H9 (cell line): ENCODE results near the gene MS4A6E. TPM values are rescaled to one million over a fixed set of nuclear protein-coding genes. Genes with fewer than 3 reads are reported as not detected.

Experiments
- DNase-seq: peaks from one replicate; pipeline ENCODE4 v3.0.0-alpha.2; 2017
- H2AFZ ChIP-seq: one replicate; pipeline ENCODE4 v1.6.1; 2013; ENCODE audit warnings: mild to moderate bottlenecking, low read length, control low read depth, moderate library complexity
- H2AK5ac ChIP-seq: 2 replicates; pipeline ENCODE4 v1.6.1; 2013; ENCODE audit warnings: low read length, control low read depth, mixed read lengths; ENCODE audit not compliant: insufficient read length
- H2BK120ac ChIP-seq: one replicate; pipeline ENCODE4 v1.6.1; 2013; ENCODE audit warnings: low read depth, mild to moderate bottlenecking, low read length, control low read depth, inconsistent platforms; ENCODE audit not compliant: poor library complexity, severe bottlenecking
- H2BK12ac ChIP-seq: 2 replicates; pipeline ENCODE4 v1.6.1; 2013; ENCODE audit warnings: low read length, control low read depth, mixed read lengths, low read depth; ENCODE audit not compliant: insufficient read length
- H2BK15ac ChIP-seq: 2 replicates; pipeline ENCODE4 v1.6.1; 2013; ENCODE audit warnings: low read depth, low read length, control low read depth
- H2BK20ac ChIP-seq: one replicate; pipeline ENCODE4 v1.6.1; 2013; ENCODE audit warnings: low read depth, mild to moderate bottlenecking, low read length, control low read depth, inconsistent platforms; ENCODE audit not compliant: poor library complexity, severe bottlenecking
- H2BK5ac ChIP-seq: 2 replicates; pipeline ENCODE4 v1.6.1; 2013; ENCODE audit warnings: low read length, control low read depth, mixed read lengths; ENCODE audit not compliant: insufficient read length
- H3K14ac ChIP-seq: 2 replicates; pipeline ENCODE4 v1.6.1; 2013; ENCODE audit warnings: low read length, control low read depth; ENCODE audit not compliant: insufficient read depth
- H3K18ac ChIP-seq: 2 replicates; pipeline ENCODE4 v1.6.1; 2013; ENCODE audit warnings: low read depth, mild to moderate bottlenecking, mixed read lengths, low read length, control low read depth; ENCODE audit not compliant: insufficient read length
- H3K23ac ChIP-seq: 2 replicates; pipeline ENCODE4 v1.6.1; 2013; ENCODE audit warnings: low read length, control low read depth, mixed read lengths, low read depth; ENCODE audit not compliant: insufficient read length
- H3K23me2 ChIP-seq: 2 replicates; pipeline ENCODE4 v1.6.1; 2013; ENCODE audit warnings: low read depth, mild to moderate bottlenecking, mixed read lengths, low read length, control low read depth; ENCODE audit not compliant: insufficient read length, poor library complexity, severe bottlenecking
- H3K27ac ChIP-seq: 2 replicates; pipeline ENCODE4 v1.5.1; 2013; ENCODE audit warnings: low read length, control low read depth, mixed read lengths, low read depth; ENCODE audit not compliant: insufficient read length
- H3K27me3 ChIP-seq: 2 replicates; pipeline ENCODE4 v1.6.1; 2013; ENCODE audit warnings: low read length, control low read depth, inconsistent platforms; ENCODE audit not compliant: insufficient read depth
- H3K4ac ChIP-seq: 2 replicates; pipeline ENCODE4 v1.6.1; 2013; ENCODE audit warnings: low read depth, mild to moderate bottlenecking, control low read depth, inconsistent platforms, low read length, moderate library complexity
- H3K4me1 ChIP-seq: 2 replicates; pipeline ENCODE4 v1.6.1; 2013; ENCODE audit warnings: low read length, control low read depth, inconsistent platforms; ENCODE audit not compliant: insufficient read depth
- H3K4me2 ChIP-seq: 2 replicates; pipeline ENCODE4 v1.6.1; 2013; ENCODE audit warnings: low read length, control low read depth, mixed read lengths; ENCODE audit not compliant: insufficient read length, insufficient read depth
- H3K56ac ChIP-seq: 2 replicates; pipeline ENCODE4 v1.6.1; 2013; ENCODE audit warnings: low read depth, mild to moderate bottlenecking, mixed read lengths, low read length, control low read depth; ENCODE audit not compliant: insufficient read length
- H3K79me1 ChIP-seq: 2 replicates; pipeline ENCODE4 v1.6.1; 2013; ENCODE audit warnings: low read depth, mild to moderate bottlenecking, moderate library complexity, low read length, control low read depth, inconsistent platforms; ENCODE audit not compliant: insufficient read depth, poor library complexity, severe bottlenecking
- H3K79me2 ChIP-seq: 2 replicates; pipeline ENCODE4 v1.6.1; 2013; ENCODE audit warnings: low read length, control low read depth, inconsistent platforms; ENCODE audit not compliant: insufficient read depth
- H3K9ac ChIP-seq: 2 replicates; pipeline ENCODE4 v1.6.1; 2013; ENCODE audit warnings: low read length, control low read depth, mixed read lengths; ENCODE audit not compliant: insufficient read length; ENCODE audit errors: extremely low read depth
- H3K9me3 ChIP-seq: one replicate; pipeline ENCODE4 v1.6.1; 2013; ENCODE audit warnings: low read depth, low read length, inconsistent platforms; ENCODE audit not compliant: control insufficient read depth
- H3T11ph ChIP-seq: one replicate; pipeline ENCODE4 v1.6.1; 2013; ENCODE audit warnings: mild to moderate bottlenecking, low read length, control low read depth, inconsistent platforms
- H4K20me1 ChIP-seq: one replicate; pipeline ENCODE4 v1.6.1; 2013; ENCODE audit not compliant: control insufficient read depth, insufficient read length, insufficient read depth
- H4K5ac ChIP-seq: 2 replicates; pipeline ENCODE4 v1.6.1; 2013; ENCODE audit warnings: low read depth, mild to moderate bottlenecking, mixed read lengths, low read length, control low read depth; ENCODE audit not compliant: insufficient read length
- H4K8ac ChIP-seq: replicated peaks from 2 replicates; pipeline ENCODE4 v1.6.1; 2013; ENCODE audit warnings: low read length, control low read depth, mixed read lengths, low read depth; ENCODE audit not compliant: insufficient read length
- H4K91ac ChIP-seq: 2 replicates; pipeline ENCODE4 v1.6.1; 2013; ENCODE audit warnings: low read depth, mild to moderate bottlenecking, moderate library complexity, mixed read lengths, low read length, control low read depth; ENCODE audit not compliant: insufficient read length
- H3K27ac Mint-ChIP-seq, 3 experiments: 2 replicates in 2 of 3; 3 replicates in 1 of 3; pipeline ENCODE4 v1.8.0; 2020 to 2021; ENCODE audit warnings: mixed read lengths in 3 of 3, mild to moderate bottlenecking in 1 of 3, moderate library complexity in 1 of 3
- H3K27me3 Mint-ChIP-seq: 2 replicates; pipeline ENCODE4 v1.8.0; 2021; ENCODE audit warnings: low read depth, mild to moderate bottlenecking, moderate library complexity, mixed read lengths
- H3K36me3 Mint-ChIP-seq, 3 experiments: 2 replicates in 2 of 3; 3 replicates in 1 of 3; pipeline ENCODE4 v1.8.0; 2020 to 2021; ENCODE audit warnings: low read depth in 3 of 3, mixed read lengths in 3 of 3; ENCODE audit not compliant: insufficient read depth in 1 of 3
- H3K4me1 Mint-ChIP-seq, 2 experiments: 2 replicates each; pipeline ENCODE4 v1.8.0; 2020; ENCODE audit warnings: mixed read lengths in 2 of 2
- H3K4me3 Mint-ChIP-seq, 2 experiments: 2 replicates in 1 of 2; 3 replicates in 1 of 2; pipeline ENCODE4 v1.8.0; 2020 to 2021; ENCODE audit warnings: mild to moderate bottlenecking in 2 of 2, mixed read lengths in 2 of 2, moderate library complexity in 1 of 2
- H3K9me3 Mint-ChIP-seq, 2 experiments: 2 replicates in 1 of 2; 3 replicates in 1 of 2; pipeline ENCODE4 v1.8.0; 2020; ENCODE audit warnings: mild to moderate bottlenecking in 2 of 2, mixed read lengths in 2 of 2, moderate library complexity in 1 of 2
- WGBS: extraction: QIAGEN DNeasy Blood & Tissue Kit; methylation state at CpG from one replicate; pipeline ENCODE4 v1.1.7; 2013; ENCODE audit warnings: missing lambda C conversion rate, low lambda C conversion rate, mixed read lengths; ENCODE audit not compliant: insufficient read length; ENCODE audit errors: extremely low coverage; 5-methylcytosine and 5-hydroxymethylcytosine counted together
- total RNA-seq: library from RNA; stranded (reverse); gene quantifications from 2 replicates; pipeline ENCODE4 v1.2.1, GENCODE V29; 2021
- TF ChIP-seq, protein P1 (sequence below): fragments of 200-600 bp; sonication (generic); conservative IDR thresholded peaks from 3 replicates; pipeline ENCODE4 v1.8.0; 2021; ENCODE audit warnings: antibody characterized with exemption, mild to moderate bottlenecking

Gene MS4A6E
- total RNA-seq, 1 experiment from 2014 or later = not detected

DNA sequence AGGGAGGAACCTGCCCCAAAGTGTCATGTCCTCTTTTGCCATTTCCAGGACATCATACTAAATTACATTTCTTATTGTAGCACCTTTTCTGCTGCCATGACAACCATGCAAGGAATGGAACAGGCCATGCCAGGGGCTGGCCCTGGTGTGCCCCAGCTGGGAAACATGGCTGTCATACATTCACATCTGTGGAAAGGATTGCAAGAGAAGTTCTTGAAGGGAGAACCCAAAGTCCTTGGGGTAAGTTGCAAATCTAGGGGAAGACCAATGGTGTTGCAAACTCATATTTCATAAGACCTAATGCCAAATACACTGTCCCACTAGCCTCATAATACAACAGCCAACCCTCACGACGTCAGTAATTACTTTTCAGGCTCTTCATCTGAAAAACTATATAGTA is 34.9 kb upstream of the MS4A6E start:
- Mint-ChIP-seq H3K27ac (no peak overlapping the region), H3K36me3 (peaks cover 5 to 17% (median 16%) of the 10 kb centered on the region in 3 experiments; a peak in 6 of 7 replicates), H3K27me3 (peaks cover 4% of the 10 kb centered on the region; the same call in 1 of the 2 replicates), H3K9me3 (peaks cover 29 to 30% of the 10 kb centered on the region in 2 experiments), H3K4me3 (no peak overlapping the region), H3K4me1 (no peaks in the 10 kb centered on the region)
- Histone ChIP-seq H2AFZ (no peak overlapping the region), H2BK120ac (no peak overlapping the region), H4K5ac (no peak overlapping the region), H3K9me3 (peaks cover 10% of the 10 kb centered on the region), H3T11ph (no peak overlapping the region), H2BK20ac (no peak overlapping the region), H3K27ac (no peak overlapping the region), H3K18ac (no peak overlapping the region), H4K91ac (no peak overlapping the region), H4K20me1 (no peaks in the 10 kb centered on the region), H3K9ac (no peak overlapping the region), H2BK15ac (no peak overlapping the region), H3K79me1 (no peaks in the 10 kb centered on the region), H3K4me1 (no peaks in the 10 kb centered on the region), H3K4ac (no peak overlapping the region), H3K4me2 (no peak overlapping the region), H3K23ac (no peak overlapping the region), H3K27me3 (no peaks in the 10 kb centered on the region), H2BK5ac (no peak overlapping the region), H3K56ac (no peak overlapping the region), H3K79me2 (no peaks in the 10 kb centered on the region), H2AK5ac (no peak overlapping the region), H3K23me2 (no peaks in the 10 kb centered on the region), H3K14ac (no peak overlapping the region), H2BK12ac (no peak overlapping the region), H4K8ac (no peak overlapping the region)
- no CpG with 5 or more reads among the region's 2 CpGs for WGBS
- TF ChIP-seq, protein P1, sequence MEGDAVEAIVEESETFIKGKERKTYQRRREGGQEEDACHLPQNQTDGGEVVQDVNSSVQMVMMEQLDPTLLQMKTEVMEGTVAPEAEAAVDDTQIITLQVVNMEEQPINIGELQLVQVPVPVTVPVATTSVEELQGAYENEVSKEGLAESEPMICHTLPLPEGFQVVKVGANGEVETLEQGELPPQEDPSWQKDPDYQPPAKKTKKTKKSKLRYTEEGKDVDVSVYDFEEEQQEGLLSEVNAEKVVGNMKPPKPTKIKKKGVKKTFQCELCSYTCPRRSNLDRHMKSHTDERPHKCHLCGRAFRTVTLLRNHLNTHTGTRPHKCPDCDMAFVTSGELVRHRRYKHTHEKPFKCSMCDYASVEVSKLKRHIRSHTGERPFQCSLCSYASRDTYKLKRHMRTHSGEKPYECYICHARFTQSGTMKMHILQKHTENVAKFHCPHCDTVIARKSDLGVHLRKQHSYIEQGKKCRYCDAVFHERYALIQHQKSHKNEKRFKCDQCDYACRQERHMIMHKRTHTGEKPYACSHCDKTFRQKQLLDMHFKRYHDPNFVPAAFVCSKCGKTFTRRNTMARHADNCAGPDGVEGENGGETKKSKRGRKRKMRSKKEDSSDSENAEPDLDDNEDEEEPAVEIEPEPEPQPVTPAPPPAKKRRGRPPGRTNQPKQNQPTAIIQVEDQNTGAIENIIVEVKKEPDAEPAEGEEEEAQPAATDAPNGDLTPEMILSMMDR = no peak
- DNase-seq = no peak
